Mesenchymal stem cell (in vitro differentiated cells and primary cell): ENCODE data around the gene CD68.

Source experiments
- DNase-seq: peaks from one replicate; pipeline ENCODE4 v3.0.0-alpha.2; 2013
- H2AFZ ChIP-seq: one replicate; pipeline ENCODE4 v1.6.1; 2013; ENCODE audit warnings: low read depth, mild to moderate bottlenecking, control low read depth, inconsistent platforms, low read length, moderate library complexity
- H2AK5ac ChIP-seq: 2 replicates; pipeline ENCODE4 v1.6.1; 2013; ENCODE audit warnings: low read length, moderate library complexity, mild to moderate bottlenecking, inconsistent platforms; ENCODE audit not compliant: severe bottlenecking
- H2BK120ac ChIP-seq: one replicate; pipeline ENCODE4 v1.6.1; 2013; ENCODE audit warnings: low read depth, mild to moderate bottlenecking, inconsistent platforms, low read length, moderate library complexity
- H2BK12ac ChIP-seq, 2 experiments: one replicate each; pipeline ENCODE4 v1.6.1; 2013; ENCODE audit warnings: inconsistent platforms in 2 of 2, low read length in 2 of 2, mild to moderate bottlenecking in 2 of 2, moderate library complexity in 2 of 2, control low read depth in 1 of 2
- H2BK15ac ChIP-seq: one replicate; pipeline ENCODE4 v1.6.1; 2013; ENCODE audit warnings: mild to moderate bottlenecking, low read depth, inconsistent platforms; ENCODE audit not compliant: poor library complexity, severe bottlenecking
- H2BK5ac ChIP-seq: 2 replicates; pipeline ENCODE4 v1.6.1; 2013; ENCODE audit warnings: low read depth, mild to moderate bottlenecking, low read length, control low read depth, inconsistent platforms; ENCODE audit not compliant: poor library complexity, severe bottlenecking
- H3K14ac ChIP-seq, 2 experiments: one replicate each; pipeline ENCODE4 v1.6.1; 2013; ENCODE audit warnings: inconsistent platforms in 2 of 2, low read length in 2 of 2, control low read depth in 1 of 2, mild to moderate bottlenecking in 1 of 2, moderate library complexity in 1 of 2
- H3K18ac ChIP-seq, 2 experiments: one replicate each; pipeline ENCODE4 v1.6.1; 2013; ENCODE audit warnings: inconsistent platforms in 2 of 2, low read length in 2 of 2, control low read depth in 1 of 2, low read depth in 1 of 2, mild to moderate bottlenecking in 1 of 2
- H3K23ac ChIP-seq, 2 experiments: one replicate each; pipeline ENCODE4 v1.6.1; 2013; ENCODE audit warnings: inconsistent platforms in 2 of 2, low read length in 2 of 2, mild to moderate bottlenecking in 2 of 2, moderate library complexity in 2 of 2, control low read depth in 1 of 2
- H3K27ac ChIP-seq: 2 replicates; pipeline ENCODE4 v1.5.1; 2013; ENCODE audit warnings: mild to moderate bottlenecking, moderate library complexity, low read length, control low read depth, inconsistent platforms; ENCODE audit not compliant: poor library complexity, severe bottlenecking
- H3K27me3 ChIP-seq, 2 experiments: 2 replicates each; pipeline versions ENCODE4 v1.6.1 to v1.7.0; 2013; ENCODE audit warnings: low read length in 2 of 2, mild to moderate bottlenecking in 2 of 2, moderate library complexity in 2 of 2, control low read depth in 1 of 2, inconsistent platforms in 1 of 2; ENCODE audit not compliant: control insufficient read depth in 1 of 2, insufficient read depth in 1 of 2
- H3K36me3 ChIP-seq, 2 experiments: 2 replicates each; pipeline versions ENCODE4 v1.6.1 to v1.7.0; 2013; ENCODE audit warnings: low read length in 2 of 2, control low read depth in 1 of 2, inconsistent platforms in 1 of 2, low read depth in 1 of 2, mild to moderate bottlenecking in 1 of 2; ENCODE audit not compliant: insufficient read depth in 2 of 2, control insufficient read depth in 1 of 2
- H3K4ac ChIP-seq, 2 experiments: one replicate each; pipeline ENCODE4 v1.6.1; 2013; ENCODE audit warnings: inconsistent platforms in 2 of 2, low read length in 2 of 2, mild to moderate bottlenecking in 2 of 2, moderate library complexity in 2 of 2, control low read depth in 1 of 2, low read depth in 1 of 2
- H3K4me1 ChIP-seq: 2 replicates; pipeline ENCODE4 v1.6.1; 2013; ENCODE audit warnings: low read depth, low read length, control low read depth; ENCODE audit not compliant: control insufficient read depth, insufficient read depth
- H3K4me2 ChIP-seq: 2 replicates; pipeline ENCODE4 v1.6.1; 2013; ENCODE audit warnings: low read length, mild to moderate bottlenecking, inconsistent platforms; ENCODE audit not compliant: poor library complexity, severe bottlenecking
- H3K4me3 ChIP-seq, 2 experiments: 2 replicates each; pipeline versions ENCODE4 v1.5.1 to v1.7.0; 2013; ENCODE audit warnings: low read length in 2 of 2, mild to moderate bottlenecking in 2 of 2, control low read depth in 1 of 2, low read depth in 1 of 2; ENCODE audit not compliant: insufficient read depth in 1 of 2
- H3K79me1 ChIP-seq: replicated peaks from 2 replicates; pipeline ENCODE4 v1.6.1; 2013; ENCODE audit warnings: mild to moderate bottlenecking, control low read depth, low read length, inconsistent platforms; ENCODE audit not compliant: poor library complexity, severe bottlenecking
- H3K9ac ChIP-seq: 2 replicates; pipeline ENCODE4 v1.7.0; 2013; ENCODE audit warnings: mild to moderate bottlenecking, low read length, moderate library complexity
- H3K9me3 ChIP-seq: 2 replicates; pipeline ENCODE4 v1.7.0; 2013; ENCODE audit warnings: mild to moderate bottlenecking, low read length; ENCODE audit not compliant: control insufficient read depth
- H4K8ac ChIP-seq: one replicate; pipeline ENCODE4 v1.6.1; 2013; ENCODE audit warnings: inconsistent platforms, mild to moderate bottlenecking, low read length, moderate library complexity
- H4K91ac ChIP-seq: one replicate; pipeline ENCODE4 v1.6.1; 2013; ENCODE audit warnings: mild to moderate bottlenecking, low read length, inconsistent platforms
- WGBS: methylation state at CpG from one replicate; pipeline ENCODE4 v1.1.7; 2013; ENCODE audit warnings: mixed read lengths; 5-methylcytosine and 5-hydroxymethylcytosine counted together

Gene CD68

DNA sequence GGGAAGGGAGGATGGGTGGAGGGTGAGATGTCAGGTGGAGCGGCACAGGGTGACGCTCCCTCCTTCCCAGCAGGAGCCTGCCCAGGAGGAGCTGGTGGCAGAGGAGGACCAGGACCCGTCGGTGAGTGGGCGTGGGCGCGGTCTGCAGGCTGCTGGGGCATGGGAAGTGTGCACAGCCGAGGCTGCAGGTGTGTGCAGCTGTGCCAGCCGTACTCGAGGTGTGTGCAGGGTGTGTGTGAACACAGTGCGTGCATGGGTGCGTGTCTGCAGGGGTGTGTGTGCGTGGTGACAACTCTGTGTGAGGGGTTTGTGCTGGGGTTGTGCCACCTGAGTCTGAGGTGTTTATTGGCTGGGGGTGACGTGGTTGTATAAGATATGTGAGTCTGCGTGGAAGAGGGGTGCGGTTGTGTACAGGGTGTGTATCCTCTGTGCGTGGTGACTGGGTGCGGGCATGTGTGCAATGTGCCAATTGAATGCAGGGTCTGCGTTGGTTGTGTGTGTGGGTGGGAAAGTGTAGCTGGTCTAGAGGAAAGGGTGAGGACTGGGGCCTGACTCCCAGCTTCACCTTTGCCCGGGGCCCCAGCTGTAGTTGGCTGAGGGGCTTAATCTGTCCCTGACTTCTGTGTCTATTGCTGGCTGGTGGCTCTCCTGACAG, 29.9 kb upstream of the CD68 start:
- H3K4me1 ChIP-seq = peaks cover 15% of the 10 kb centered on the region

GRCh38 chr17:7550344-7550743, 29.1 kb upstream of the CD68 start:
- Histone ChIP-seq H3K27me3 (no peaks in the 10 kb centered on the region), H3K9me3 (no peaks in the 10 kb centered on the region), H2BK15ac (no peak overlapping the region), H3K4me1 (peaks cover 15% of the 10 kb centered on the region), H3K4ac (no peak overlapping the region), H2AK5ac (no peak overlapping the region), H3K18ac (no peak overlapping the region), H3K4me3 (no peak overlapping the region), H3K4me2 (no peak overlapping the region), H3K36me3 (peaks cover 5 to 6% of the 10 kb centered on the region in 2 experiments), H2AFZ (no peak overlapping the region), H3K23ac (no peak overlapping the region), H2BK12ac (no peak overlapping the region), H3K9ac (no peak overlapping the region), H3K27ac (no peak overlapping the region), H3K14ac (no peak overlapping the region), H4K91ac (no peak overlapping the region), H2BK5ac (no peak overlapping the region), H2BK120ac (no peak overlapping the region), H4K8ac (no peak overlapping the region), H3K79me1 (peaks cover 3% of the 10 kb centered on the region)
- DNase-seq = no peak
- WGBS = 85% methylated on average over 6 of the region's 6 CpGs

More for the DNA sequence above, 29.9 kb upstream of the CD68 start:
- Histone ChIP-seq H3K9ac (peak overlapping the region; percentile 86), H3K36me3 (peaks cover 5 to 6% of the 10 kb centered on the region in 2 experiments), H3K27ac (no peak overlapping the region), H2AK5ac (no peak overlapping the region), H4K8ac (peak overlapping the region; percentile 99), H3K79me1 (peaks cover 3% of the 10 kb centered on the region), H2BK12ac (peak overlapping the region; percentile 75 to 77), H3K23ac (peak overlapping the region in 1 of 2 experiments; percentile 10), H4K91ac (peak overlapping the region; percentile 95), H2BK120ac (peak overlapping the region; percentile 91), H2BK5ac (no peak overlapping the region), H3K4ac (peak overlapping the region in 1 of 2 experiments; percentile 93), H3K4me2 (peak overlapping the region; percentile 99), H2AFZ (peak overlapping the region; percentile 89), H3K14ac (peak overlapping the region in 1 of 2 experiments; percentile 57), H3K9me3 (no peaks in the 10 kb centered on the region), H3K18ac (peak overlapping the region; percentile 29 to 82), H2BK15ac (no peak overlapping the region), H3K27me3 (no peaks in the 10 kb centered on the region), H3K4me3 (peak overlapping the region; percentile 79 to 84)
- DNase-seq = peak; percentile 10
- WGBS = 80% methylated on average over 20 of the region's 20 CpGs

- Histone ChIP-seq H3K23ac (no peak overlapping the region), H3K4me2 (no peak overlapping the region), H3K9ac (no peak overlapping the region), H2AK5ac (no peak overlapping the region), H3K18ac (no peak overlapping the region), H3K36me3 (peaks cover 5 to 6% of the 10 kb centered on the region in 2 experiments), H2BK5ac (no peak overlapping the region), H3K14ac (no peak overlapping the region), H4K91ac (no peak overlapping the region), H4K8ac (no peak overlapping the region), H3K9me3 (no peaks in the 10 kb centered on the region), H3K79me1 (peaks cover 3% of the 10 kb centered on the region), H3K27me3 (no peaks in the 10 kb centered on the region), H3K4ac (no peak overlapping the region), H2BK12ac (no peak overlapping the region), H2AFZ (no peak overlapping the region), H3K4me1 (peaks cover 15% of the 10 kb centered on the region), H2BK120ac (no peak overlapping the region), H3K27ac (no peak overlapping the region), H3K4me3 (no peak overlapping the region), H2BK15ac (no peak overlapping the region)
- DNase-seq = no peak
- 99% methylated on average over 4 of the region's 4 CpGs for WGBS
These were observed 28.0 kb upstream of the CD68 start for GRCh38 chr17:7551396-7551795.

DNA sequence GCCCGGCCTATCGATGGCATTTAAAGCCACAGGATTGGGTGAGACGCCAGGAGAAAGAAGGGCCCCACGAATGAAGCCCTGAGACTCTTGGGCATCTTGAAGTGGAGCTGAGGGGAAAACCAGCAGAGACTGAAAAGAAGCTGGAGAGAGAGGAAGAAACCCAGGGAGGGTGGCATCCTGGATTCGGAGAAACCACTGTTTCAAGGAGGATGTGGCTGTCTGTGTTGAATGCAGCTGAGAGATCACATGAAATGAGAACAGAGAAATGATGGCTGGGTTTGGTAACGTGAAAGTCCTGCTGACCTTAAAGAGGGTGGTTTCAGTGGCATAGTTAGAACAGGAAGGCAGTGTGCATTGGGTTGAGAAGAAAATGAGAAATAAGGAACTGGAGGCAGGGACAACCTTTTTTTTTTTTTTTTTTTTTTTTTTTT, 26.8 kb upstream of the CD68 start:
- no peak overlapping the region for H3K4me3 ChIP-seq
- no peak overlapping the region for H2BK120ac ChIP-seq
- H4K91ac ChIP-seq = no peak overlapping the region
- no peak overlapping the region for H3K4ac ChIP-seq
- peaks cover 5 to 6% of the 10 kb centered on the region in 2 experiments for H3K36me3 ChIP-seq
- no peak overlapping the region for H3K4me2 ChIP-seq
- H2AK5ac ChIP-seq = no peak overlapping the region
- H2BK5ac ChIP-seq = no peak overlapping the region
- no peak overlapping the region for H4K8ac ChIP-seq
- H3K4me1 ChIP-seq = peaks cover 18% of the 10 kb centered on the region
- H3K79me1 ChIP-seq = peaks cover 3% of the 10 kb centered on the region
- no peak for DNase-seq
- H3K23ac ChIP-seq = no peak overlapping the region
- no peaks in the 10 kb centered on the region for H3K9me3 ChIP-seq
- H2AFZ ChIP-seq = no peak overlapping the region
- WGBS = 97% methylated on average over 6 of the region's 6 CpGs
- H3K14ac ChIP-seq = no peak overlapping the region
- H3K27me3 ChIP-seq = no peaks in the 10 kb centered on the region
- no peak overlapping the region for H2BK15ac ChIP-seq
- H3K27ac ChIP-seq = no peak overlapping the region
- no peak overlapping the region for H3K18ac ChIP-seq
- H3K9ac ChIP-seq = no peak overlapping the region
- H2BK12ac ChIP-seq = no peak overlapping the region
